ENCODE measurements around the gene HSF4.

DNA sequence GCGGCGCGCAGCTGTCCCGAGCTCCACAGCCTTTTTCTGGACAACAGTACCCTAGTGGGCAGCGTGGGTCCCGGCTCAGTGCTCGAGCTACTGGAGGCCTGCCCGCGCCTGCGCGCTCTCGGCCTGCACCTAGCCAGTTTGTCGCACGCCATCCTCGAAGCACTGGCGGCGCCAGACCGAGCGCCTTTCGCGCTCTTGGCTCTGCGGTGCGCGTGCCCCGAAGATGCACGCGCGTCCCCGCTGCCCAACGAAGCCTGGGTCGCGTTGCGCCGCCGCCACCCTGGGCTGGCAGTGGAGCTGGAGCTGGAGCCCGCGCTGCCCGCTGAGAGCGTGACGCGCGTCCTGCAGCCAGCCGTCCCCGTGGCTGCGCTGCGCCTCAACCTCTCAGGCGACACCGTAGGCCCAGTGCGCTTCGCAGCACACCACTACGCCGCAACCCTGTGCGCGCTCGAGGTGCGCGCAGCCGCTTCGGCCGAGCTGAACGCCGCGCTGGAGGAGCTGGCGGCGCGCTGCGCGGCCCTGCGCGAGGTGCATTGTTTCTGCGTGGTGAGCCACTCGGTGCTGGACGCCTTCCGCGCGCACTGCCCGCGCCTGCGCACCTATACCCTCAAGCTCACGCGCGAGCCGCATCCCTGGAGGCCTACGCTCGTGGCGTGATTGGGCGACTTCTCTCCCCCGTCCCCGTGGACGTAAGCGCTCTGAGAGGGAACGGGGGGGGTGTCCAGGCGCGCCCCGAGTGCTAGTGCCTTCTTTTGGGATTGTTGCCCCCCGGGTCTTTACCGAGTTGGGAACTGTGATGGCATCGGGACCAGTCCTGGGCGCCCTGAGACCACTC lies 1.2 kb upstream of the HSF4 start:
- TF ChIP-seq, protein P1, sequence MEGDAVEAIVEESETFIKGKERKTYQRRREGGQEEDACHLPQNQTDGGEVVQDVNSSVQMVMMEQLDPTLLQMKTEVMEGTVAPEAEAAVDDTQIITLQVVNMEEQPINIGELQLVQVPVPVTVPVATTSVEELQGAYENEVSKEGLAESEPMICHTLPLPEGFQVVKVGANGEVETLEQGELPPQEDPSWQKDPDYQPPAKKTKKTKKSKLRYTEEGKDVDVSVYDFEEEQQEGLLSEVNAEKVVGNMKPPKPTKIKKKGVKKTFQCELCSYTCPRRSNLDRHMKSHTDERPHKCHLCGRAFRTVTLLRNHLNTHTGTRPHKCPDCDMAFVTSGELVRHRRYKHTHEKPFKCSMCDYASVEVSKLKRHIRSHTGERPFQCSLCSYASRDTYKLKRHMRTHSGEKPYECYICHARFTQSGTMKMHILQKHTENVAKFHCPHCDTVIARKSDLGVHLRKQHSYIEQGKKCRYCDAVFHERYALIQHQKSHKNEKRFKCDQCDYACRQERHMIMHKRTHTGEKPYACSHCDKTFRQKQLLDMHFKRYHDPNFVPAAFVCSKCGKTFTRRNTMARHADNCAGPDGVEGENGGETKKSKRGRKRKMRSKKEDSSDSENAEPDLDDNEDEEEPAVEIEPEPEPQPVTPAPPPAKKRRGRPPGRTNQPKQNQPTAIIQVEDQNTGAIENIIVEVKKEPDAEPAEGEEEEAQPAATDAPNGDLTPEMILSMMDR (IDR thresholded peaks at IDR 0.05): no peak
- TF ChIP-seq RARB (CRISPR knock-in tag; IDR thresholded peaks at IDR 0.05): no peak
- TF ChIP-seq BHLHE40 (IDR thresholded peaks at IDR 0.05; ENCODE audit: low read depth, low read length): no peak
- no peak for TF ChIP-seq JUN (IDR thresholded peaks at IDR 0.05)
- TF ChIP-seq HDAC2 (IDR thresholded peaks at IDR 0.05): no peak
- TF ChIP-seq RCOR1 (IDR thresholded peaks at IDR 0.05; ENCODE audit: low read depth, low read length): no peak
- no peak for TF ChIP-seq MYC (IDR thresholded peaks at IDR 0.05; ENCODE audit: borderline replicate concordance, low read length)
- TF ChIP-seq EP300 (IDR thresholded peaks at IDR 0.05): no peak
- TF ChIP-seq CBX8 (IDR thresholded peaks at IDR 0.05): no peak
- TF ChIP-seq RNF2 (IDR thresholded peaks at IDR 0.05; ENCODE audit: borderline replicate concordance, low read depth): no peak
- TF ChIP-seq, protein P2, sequence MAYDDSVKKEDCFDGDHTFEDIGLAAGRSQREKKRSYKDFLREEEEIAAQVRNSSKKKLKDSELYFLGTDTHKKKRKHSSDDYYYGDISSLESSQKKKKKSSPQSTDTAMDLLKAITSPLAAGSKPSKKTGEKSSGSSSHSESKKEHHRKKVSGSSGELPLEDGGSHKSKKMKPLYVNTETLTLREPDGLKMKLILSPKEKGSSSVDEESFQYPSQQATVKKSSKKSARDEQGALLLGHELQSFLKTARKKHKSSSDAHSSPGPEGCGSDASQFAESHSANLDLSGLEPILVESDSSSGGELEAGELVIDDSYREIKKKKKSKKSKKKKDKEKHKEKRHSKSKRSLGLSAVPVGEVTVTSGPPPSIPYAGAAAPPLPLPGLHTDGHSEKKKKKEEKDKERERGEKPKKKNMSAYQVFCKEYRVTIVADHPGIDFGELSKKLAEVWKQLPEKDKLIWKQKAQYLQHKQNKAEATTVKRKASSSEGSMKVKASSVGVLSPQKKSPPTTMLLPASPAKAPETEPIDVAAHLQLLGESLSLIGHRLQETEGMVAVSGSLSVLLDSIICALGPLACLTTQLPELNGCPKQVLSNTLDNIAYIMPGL (CRISPR knock-in tag; IDR thresholded peaks at IDR 0.05; ENCODE audit: borderline replicate concordance): no peak
- TF ChIP-seq POLR2A (IDR thresholded peaks at IDR 0.05; ENCODE audit: low read length): no peak
